GM18907 (cell line): ENCODE results near the gene GLT1D1.
"Not testable (repeated sequence)": the region's sequence is repeated elsewhere in the genome, so short reads cannot be mapped to it uniquely, and the experiment has no call there.

Experiments
- ATAC-seq: cut with Tn5 transposase; IDR thresholded peaks from one replicate; pipeline ENCODE4 v1.9.1; 2021; ENCODE audit warnings: mild to moderate bottlenecking, moderate library complexity; ENCODE audit not compliant: unreplicated experiment

The GLT1D1 gene

DNA sequence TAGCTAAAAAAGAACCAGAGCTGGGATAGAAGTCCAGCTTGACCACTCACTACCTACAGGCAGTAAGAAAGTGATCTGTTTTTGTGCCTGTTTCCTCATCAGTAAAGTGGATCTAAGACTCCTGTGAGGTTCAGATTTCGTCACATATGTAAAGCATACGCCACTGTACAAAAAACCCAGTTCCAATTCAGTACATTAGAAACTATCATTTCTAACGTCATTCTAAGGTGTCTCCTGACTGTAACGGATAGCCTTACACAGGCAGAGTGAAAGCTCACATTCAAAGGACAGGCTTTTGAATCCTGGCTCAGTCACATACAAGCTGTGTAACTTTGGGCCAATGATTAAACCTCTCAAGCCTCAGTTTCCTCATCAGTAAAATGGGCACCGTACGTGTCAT, 33.0 kb upstream of the GLT1D1 start:
- no peak for ATAC-seq

DNA sequence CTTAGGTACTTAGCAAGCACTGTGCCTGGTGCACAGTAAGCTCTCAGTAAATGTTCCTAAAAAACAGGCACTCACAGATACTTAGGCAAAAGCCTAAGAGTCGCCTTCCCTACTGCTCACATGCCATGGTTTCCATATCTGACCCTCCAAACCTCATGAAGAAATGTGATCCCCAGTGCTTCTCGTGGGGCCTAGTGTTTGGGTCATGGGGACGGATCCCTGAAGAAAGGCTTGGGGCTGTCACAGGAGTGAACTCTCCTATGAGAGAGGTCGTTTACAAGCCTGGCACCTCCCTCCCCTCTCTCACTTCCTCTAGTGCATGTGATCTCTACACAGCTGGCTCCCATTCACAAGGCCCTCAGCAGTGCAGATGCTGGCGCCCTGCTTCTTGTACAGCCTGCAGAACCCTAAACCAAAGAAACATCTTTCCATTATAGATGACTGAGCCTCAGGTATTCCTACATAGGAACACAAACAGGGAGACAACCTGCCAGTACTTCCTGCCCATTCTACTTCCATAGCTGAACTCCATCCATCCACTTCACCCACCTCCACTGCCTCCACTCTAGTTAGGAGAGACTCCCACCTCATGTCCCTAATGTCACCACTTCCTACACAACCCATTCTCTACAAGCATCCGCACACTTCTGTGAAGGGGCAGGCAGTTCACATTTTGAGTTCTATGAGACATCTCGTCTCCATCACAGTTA, 32.4 kb upstream of the GLT1D1 start:
- ATAC-seq: peak; percentile 60

DNA sequence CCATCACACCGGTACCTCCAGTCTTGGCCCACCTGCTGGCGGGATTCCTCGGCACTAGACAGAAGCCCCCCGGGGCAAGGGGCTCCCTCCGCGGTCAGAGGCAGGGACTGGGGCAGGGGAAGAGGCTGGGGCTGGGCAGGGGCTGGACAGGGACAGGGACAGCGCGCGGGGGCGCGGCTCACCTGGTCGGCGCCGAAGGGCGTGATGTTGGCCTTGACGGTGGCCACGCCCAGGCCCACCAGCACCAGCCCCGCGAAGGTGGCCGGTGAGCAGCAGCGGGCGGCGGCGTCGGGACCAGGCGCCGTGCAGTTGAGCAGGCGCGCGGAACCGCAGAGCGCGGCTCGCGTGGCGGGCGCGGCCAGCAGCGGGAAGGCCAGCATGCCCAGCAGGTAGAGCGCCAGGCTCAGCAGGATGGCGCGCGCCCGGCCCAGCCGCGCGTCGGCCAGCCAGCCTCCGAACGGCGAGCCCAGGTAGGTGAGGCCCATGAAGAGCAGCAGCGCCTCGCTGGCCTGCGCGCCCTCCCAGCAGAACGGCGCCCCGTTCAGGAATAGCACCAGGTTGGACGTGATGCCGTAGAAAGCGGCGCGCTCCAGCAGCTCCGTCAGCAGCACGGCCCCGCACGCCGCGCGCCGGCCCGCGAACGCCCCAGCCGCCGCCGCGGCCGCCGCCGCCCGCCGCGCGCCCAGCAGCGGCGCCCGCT, 29.9 kb upstream of the GLT1D1 start:
- peak; percentile 34 for ATAC-seq

DNA sequence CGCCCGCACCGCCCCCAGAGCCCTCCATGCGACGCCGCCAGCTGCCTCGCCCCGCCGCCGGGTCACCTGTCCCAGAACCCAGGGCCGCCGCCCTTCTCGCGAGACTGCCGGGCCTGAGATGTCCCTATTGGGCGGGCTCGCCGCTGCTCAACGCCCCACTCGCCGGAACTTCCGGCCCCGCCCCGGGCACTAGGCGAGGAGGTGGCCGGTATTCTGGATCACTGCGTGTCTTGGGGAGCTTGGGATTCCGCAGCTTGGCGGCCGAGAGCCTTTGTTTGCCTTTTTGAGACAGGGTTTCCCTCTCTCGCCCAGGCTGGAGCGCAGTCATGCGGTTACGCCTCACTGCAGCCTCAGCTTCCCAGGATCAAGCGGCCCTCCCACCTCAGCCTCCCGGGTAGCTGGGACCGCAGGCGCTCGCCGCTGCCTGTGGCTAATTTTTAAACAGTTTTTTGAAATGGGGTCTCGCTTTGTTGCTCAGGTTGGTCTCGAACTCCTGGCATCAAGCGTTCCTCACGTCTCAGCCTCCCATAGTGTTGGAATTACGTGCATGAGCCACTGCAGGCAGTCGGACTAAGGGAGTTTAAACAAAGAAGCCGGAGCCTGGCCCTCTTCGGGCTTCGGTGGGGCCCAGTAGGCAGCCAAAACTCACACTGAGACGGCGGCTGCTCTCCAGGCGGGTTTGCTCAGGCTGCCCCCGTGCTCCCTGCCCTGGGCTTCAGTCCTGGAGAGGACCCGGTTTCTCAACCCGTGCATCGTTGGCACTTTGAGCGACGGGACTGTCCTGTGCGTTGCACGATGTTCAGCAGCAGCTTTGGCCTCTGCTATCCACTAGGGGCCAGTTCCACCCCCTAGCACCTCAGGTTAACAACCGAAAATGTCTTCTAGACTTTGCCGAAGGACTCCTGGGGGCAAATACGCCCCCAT, 29.1 kb upstream of the GLT1D1 start, which contains the start of gene SLC15A4:
Gene SLC15A4, minus strand, starts transcription at position 43 of the 924 bp plus-strand sequence. Its CDS starts 15 bp downstream, at position 28.
- peak; percentile 87 for ATAC-seq

DNA sequence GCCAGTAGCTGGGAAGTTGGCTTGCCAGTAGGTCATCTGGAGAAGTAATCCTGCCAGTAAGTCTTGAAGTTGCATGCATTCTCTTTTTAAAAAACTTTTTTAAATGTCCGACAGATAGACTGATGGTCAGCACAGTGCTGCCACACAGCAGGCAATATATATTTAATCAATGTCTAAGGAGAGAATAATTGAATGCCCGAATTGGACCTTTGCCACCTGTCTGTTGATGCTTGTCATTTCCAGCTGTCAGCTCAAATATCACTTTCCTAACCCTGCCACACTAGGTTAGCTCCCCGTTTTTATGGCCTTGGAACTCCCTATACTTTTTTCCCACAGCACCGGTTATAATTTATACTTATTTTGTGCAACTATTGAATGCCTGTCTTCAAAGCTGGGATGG, 27.4 kb upstream of the GLT1D1 start:
- ATAC-seq: no peak

DNA sequence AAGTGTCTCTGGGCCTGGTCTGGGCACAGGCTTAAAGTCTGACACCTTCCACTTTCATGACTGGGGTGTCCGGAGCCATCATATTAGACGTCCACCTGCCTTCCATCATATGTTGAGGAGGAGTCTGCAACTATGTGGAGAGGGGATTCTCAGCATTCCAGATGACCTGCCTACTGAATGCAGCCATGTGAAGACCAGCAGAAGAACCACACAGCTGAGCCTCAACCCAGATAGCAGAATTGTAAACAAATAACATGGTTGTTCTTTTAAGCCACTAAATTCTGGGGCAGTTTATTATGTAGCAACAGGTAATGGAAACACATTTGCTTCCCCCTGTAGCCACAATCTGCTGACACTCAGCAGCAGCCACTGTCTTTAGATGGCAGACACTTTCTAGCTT, 25.6 kb upstream of the GLT1D1 start:
- ATAC-seq: no peak

DNA sequence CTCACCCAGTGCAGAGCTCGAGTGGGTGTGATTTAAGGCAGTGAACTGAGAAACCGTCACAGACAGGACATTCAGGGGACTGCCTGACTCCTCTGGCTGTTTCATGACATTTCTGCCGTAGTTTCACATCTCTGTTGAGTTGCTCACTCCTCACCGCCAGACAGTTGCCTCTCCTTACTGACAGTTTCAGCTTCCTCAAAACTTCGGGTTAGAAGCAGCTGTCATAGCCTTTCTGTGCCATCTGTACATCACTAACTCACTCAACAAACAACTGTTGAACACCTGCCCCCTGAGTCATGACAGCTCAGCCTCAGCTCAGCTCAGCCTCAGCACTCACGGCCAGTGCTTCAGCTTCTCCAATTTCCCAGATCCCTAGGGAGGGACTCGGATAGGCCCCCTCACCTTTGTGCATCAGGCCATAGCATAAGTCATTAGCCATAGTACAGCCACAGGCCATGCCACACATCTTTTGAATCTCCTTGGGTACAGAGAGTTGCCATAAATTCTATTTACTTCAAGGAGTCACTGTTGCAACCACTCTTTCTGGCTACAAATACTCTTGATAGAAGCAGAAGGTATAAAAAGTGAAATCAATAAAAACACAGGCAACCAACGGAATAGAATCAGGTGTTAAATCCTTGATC, 23.3 kb upstream of the GLT1D1 start:
- peak; percentile 94 for ATAC-seq

DNA sequence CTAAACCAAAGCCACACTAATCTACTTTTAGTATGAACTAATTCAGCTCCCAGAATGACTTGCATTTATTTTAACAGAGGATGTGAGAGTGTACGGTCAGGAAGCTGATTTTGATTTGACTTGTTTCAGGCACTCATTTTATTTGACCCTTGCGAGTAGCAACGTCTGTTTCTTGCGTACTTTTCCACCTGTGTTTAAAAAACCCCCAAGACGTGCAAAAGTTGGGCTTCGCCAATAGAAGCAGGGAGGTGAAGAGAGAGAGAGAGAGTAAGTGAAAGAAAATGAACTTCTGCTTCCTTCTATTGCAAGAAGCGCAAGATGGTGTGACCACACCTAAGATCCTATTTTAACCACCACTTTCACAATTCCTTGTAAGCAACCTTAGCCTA, 22.8 kb upstream of the GLT1D1 start:
- ATAC-seq: peak; percentile 61

DNA sequence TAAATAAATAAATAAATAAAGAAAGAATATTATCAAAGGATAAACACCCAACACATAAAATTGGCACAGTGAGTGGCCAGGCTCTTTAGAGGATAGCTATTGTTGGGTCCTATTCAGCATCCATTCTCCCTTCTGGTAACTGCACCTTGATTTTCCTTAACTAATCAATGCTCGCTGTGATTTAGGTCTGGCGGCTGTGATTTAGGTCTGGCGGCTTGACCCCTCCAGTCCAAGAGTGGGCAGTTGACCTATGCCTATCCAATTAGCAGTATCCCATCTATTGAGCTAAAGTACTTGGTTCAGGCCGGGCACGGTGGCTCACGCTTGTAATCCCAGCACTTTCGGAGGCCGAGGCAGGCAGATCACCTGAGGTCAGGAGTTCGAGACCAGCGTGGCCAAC, 19.9 kb upstream of the GLT1D1 start:
- no peak for ATAC-seq

DNA sequence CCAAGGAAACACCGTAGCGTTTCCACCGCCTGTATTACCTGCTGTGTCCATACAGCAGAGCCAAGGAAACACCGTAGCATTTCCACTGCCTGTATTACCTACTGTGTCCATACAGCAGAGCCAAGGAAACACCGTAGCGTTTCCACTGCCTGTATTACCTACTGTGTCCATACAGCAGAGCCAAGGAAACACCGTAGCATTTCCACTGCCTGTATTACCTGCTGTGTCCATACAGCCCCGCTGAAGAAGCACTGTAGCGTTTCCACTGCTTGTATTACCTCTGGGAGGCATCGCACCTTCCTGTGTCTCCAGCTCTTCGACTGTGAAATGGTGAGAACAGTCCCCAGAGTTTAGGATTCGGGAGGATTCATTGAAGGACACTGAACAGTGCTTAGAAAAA, 13.4 kb upstream of the GLT1D1 start:
- ATAC-seq: not testable (repeated sequence)

DNA sequence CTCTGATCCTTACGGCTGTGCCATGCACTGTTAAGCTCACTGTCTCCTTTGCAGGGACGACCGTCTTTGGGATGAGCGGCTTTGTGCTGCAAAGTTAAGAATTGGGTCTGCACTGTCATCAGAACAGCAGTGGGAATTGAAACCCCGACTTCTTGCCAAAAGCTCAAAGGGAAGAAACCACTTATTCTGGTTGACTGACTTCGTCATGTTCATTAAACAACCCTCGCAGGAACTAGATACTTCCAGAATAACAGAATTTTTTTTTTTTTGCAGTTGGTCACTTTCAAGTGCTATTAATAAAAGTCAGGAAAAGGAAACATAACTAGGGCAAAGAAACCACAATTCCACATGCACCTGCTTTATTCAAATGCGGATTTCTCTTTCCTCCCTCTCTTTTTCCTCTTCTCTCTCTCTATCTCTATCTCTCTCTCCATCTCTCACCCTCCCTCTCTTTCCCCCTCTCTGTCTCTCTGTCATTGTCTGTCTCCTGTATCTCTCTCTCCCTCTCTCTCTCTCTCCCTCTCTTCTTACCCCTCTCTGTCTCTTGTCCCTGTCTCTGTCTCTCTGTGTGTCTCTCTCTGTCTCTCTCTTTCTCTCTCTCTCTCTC, 12.3 kb upstream of the GLT1D1 start:
- ATAC-seq: peak; percentile 84

DNA sequence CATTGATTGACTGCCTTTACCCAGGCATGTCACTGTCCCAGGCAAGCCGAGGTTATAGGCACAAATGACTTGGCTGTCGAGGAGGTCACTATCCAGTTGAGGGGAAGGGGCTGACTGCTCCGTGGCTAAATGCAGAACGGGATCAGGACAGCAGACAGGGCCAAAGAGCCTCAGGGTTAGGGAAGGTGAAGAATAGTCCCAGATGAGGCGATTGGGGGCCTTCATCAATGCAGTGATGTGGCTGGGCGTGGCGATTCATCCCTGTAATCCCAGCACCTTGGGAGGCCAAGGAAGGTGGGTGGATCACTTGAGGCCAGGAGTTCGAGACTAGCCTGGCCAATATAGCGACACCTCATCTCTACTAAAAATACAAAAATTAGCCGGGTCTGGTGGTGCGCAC, 10.7 kb upstream of the GLT1D1 start:
- no peak for ATAC-seq

DNA sequence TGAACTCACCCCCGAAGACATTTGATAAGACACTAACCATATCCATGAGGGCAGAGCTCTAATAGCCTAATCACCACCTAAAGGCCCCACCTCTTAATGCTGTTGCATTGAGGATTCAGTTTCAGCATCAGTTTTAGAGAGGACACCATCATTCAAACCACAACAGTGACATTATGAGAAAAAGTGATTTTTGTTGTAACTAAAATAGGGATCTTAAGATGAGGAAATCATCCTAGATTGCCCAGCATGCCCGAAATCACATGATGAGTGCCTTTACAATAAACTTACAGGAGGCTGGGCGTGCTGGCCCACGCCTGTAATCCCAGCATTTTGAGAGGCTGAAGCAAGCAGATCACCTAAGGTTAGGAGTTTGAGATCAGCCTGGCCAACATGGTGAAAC, 9.7 kb upstream of the GLT1D1 start:
- no peak for ATAC-seq

DNA sequence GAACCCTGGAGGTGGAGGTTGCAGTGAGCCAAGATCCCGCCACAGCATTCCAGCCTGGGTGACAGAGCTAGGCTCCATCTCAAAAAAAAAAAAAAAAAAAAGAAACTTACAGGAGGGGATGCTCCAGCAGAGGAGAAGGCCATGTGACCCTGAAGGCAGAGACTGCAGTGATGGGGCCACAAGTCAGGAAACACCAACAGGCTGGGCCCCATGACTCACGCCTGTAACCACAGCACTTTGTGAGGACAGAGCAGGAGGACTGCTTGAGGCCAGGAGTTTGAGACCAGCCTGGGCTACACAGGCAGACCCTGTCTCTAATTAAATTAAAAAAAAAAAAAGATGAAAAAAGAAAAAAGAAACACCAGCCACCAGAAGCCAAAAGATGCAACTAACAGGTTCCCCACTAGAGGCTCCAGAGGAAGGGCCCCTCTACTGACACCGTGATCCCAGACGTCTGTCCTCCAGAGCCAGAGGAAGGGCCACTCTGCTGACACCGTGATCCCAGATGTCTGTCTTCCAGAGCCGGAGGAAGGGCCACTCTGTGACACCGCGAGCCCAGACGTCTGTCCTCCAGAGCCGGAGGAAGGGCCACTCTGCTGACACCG, 9.1 kb upstream of the GLT1D1 start:
- peak; percentile 40 for ATAC-seq

DNA sequence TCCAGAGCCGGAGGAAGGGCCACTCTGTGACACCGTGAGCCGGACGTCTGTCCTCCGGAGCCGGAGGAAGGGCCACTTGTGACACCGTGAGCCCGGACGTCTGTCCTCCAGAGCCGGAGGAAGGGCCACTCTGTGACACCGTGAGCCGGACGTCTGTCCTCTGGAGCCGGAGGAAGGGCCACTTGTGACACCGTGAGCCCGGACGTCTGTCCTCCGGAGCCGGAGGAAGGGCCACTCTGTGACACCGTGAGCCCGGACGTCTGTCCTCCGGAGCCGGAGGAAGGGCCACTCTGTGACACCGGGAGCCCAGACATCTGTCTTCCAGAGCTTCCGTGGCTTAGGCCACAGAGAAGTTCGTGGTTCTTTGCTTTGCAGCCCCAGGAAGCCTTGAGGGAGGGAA, 6.6 kb upstream of the GLT1D1 start:
- not testable (repeated sequence) for ATAC-seq

DNA sequence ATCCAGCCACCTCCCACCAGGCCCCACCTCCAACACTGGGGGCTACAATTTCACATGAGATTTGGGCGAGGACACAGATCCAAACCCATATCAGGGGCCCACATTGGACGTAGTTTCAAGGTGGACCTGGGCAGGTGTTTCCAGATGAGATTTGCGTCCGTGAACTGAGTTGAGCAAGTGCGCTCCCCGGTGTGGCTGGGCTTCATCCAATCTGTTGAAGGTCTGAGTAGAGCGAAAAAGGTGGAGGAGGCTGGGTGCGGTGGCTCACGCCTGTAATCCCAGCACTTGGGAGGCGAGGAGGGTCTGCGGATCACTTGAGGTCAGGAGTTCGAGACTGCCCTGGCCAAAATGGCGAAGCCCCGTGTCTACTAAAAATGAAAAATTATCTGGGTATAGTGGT, 4.9 kb upstream of the GLT1D1 start:
- no peak for ATAC-seq

DNA sequence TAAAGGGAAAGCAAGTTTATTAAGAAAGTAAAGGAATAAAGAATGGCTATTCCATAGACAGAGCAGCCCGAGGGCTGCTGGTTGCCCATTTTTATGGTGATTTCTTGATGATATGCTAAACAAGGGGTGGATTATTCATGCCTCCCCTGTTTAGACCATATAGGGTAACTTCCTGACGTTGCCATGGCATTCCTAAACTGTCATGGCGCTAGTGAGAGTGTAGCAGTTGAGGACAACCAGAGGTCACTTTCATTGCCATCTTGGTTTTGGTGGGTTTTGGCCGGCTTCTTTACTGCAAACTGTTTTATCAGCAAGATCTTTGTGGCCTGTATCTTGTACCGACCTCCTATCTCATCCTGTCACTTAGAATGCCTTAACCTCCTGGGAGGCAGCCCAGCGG, 3.5 kb upstream of the GLT1D1 start:
- not testable (repeated sequence) for ATAC-seq

DNA sequence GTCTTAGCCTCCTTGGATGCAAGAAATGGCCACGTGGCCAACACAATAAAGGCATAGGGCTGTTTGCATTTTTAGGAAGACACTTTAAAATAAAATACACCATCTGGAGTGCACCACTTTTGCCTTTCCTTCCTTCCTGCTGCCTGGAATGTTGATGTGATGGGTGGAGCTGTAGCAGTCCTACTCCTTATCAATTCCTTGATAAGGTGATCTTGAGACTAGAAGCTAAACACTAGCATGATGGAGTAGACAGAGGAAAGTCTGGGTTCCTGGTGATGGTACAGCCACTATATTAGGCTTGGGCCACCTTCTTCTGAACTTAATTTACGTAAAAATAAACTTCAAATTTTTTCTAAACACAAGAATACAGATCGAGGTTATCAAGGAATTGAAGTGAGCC, 2.9 kb upstream of the GLT1D1 start:
- ATAC-seq: no peak

DNA sequence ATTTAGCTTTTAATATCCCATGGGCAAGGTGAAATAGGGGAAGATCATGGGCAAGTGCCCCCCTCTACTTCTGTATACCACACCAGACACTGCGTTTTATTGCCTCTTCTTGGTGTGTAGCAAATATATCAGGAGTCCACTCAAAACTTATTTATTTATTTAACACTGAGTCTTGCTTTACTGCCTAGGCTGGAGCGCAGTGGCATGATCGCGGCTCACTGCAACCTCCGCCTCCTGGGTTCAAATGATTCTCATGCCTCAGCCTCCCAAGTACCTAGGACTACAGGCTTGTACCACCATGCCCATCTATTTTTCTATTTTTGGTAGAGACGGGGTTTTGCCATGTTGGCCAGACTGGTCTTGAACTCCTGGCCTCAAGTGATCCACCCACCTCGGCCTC, 1.8 kb upstream of the GLT1D1 start:
- not testable (repeated sequence) for ATAC-seq

DNA sequence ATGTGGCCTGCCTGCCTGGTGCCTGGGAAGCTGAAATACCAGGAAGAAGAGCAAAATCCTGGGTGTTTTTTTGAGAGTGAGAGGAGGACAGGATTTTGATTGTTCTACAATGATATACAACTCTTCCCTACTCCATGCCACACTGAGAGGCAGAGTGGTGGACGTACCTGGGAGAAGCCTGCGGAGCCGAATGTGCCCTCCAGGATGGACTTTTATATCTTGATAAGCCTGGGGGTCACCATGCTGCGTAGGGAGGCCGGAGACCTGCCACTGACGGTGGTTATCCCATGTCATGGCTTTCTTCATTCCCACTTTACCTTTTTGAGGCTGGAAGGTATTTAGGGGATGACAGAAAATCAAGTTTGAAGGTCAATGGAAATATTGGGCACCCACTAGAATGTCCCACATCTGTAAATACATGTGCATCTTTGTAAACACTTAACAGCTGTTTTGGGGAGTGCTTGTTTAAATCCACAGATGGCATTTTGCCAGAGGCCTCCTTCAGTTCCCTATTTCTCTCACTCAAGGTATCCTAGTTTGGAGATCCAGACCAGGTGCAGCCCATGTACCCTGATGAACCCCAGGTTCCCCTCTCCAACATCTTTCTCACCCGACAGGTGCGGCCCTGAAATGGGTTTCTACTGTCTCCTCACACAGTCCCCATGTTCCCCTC, 1.1 kb upstream of the GLT1D1 start:
- no peak for ATAC-seq
